H1 (cell line): ENCODE data around the gene COMMD7.

ENCODE experiments used
- BACH1 ChIP-seq: IDR thresholded peaks from 2 replicates; pipeline ENCODE4 v1.6.1; 2012; ENCODE audit warnings: low read length, improper control_type of control experiment
- CTCF ChIP-seq, 3 experiments: IDR thresholded peaks; 1 replicate in 2 of 3; 2 replicates in 1 of 3; pipeline versions ENCODE4 v1.5.1 to v1.6.1; 2011; ENCODE audit warnings: low read length in 3 of 3, mild to moderate bottlenecking in 3 of 3, inconsistent platforms in 2 of 3, low read depth in 1 of 3, moderate library complexity in 1 of 3; ENCODE audit not compliant: insufficient read depth in 1 of 3; ENCODE audit errors: control extremely low read depth in 1 of 3
- EP300 ChIP-seq, 2 experiments: IDR thresholded peaks; 1 replicate in 1 of 2; 2 replicates in 1 of 2; pipeline ENCODE4 v1.6.1; 2011 to 2012; ENCODE audit warnings: low read depth in 2 of 2, low read length in 2 of 2, mild to moderate bottlenecking in 2 of 2, borderline replicate concordance in 1 of 2, inconsistent platforms in 1 of 2, moderate library complexity in 1 of 2
- POLR2A ChIP-seq, 2 experiments: IDR thresholded peaks; 1 replicate in 1 of 2; 2 replicates in 1 of 2; pipeline ENCODE4 v1.6.1; 2011; ENCODE audit warnings: low read depth in 2 of 2, low read length in 2 of 2, mild to moderate bottlenecking in 2 of 2; ENCODE audit errors: control extremely low read depth in 1 of 2

- no peak for TF ChIP-seq CTCF (IDR thresholded peaks at IDR 0.05; ENCODE audit: control extremely low read depth in 1 of 3, insufficient read depth in 1 of 3, low read depth in 1 of 3, low read length in 3 of 3)
- no peak for TF ChIP-seq POLR2A (IDR thresholded peaks at IDR 0.05; ENCODE audit: control extremely low read depth in 1 of 2, low read depth in 2 of 2, low read length in 2 of 2)
- no peak for TF ChIP-seq BACH1
- no peak for TF ChIP-seq EP300 (IDR thresholded peaks at IDR 0.05; ENCODE audit: borderline replicate concordance in 1 of 2, low read depth in 2 of 2, low read length in 2 of 2)
Observed at GRCh38 chr20:32711346-32711745, 31.9 kb downstream of the COMMD7 start.
